ENCODE measurements around the gene ZNF462. TPM values are rescaled to one million over a fixed set of nuclear protein-coding genes. Genes with fewer than 3 reads are reported as not detected.
"Not testable (repeated sequence)": the region's sequence is repeated elsewhere in the genome, so short reads cannot be mapped to it uniquely, and the experiment has no call there.

ZNF462 gene
- total RNA-seq, 1 donor, result 0.42 TPM

DNA sequence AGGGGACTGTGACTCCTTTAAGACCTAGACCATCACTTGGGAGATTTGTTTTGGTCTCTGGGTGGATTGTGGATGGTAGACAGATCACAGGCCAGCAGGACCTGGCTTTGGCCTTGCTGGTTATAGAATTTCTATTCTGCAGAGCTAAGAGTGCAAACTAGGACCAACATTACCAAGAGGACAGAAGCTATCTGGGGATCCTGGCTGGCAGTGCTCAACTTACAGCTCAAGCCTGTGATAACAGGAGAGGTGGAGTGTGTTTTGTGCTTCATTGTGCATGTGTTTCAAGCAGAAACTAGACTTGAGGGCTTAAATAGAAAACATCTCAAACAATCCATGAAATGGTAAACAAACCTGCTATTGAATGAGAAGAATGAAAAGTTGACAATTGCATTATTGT, 106.7 kb downstream of the ZNF462 start:
- Histone ChIP-seq H3K4me3 (ENCODE audit: low read length) (no peak overlapping the region), H3K9me3 (ENCODE audit: low read depth, low read length) (no peaks in the 10 kb centered on the region), H3K4me1 (ENCODE audit: insufficient read depth, low read length) (no peaks in the 10 kb centered on the region), H3K27me3 (ENCODE audit: insufficient read depth, low read length) (no peaks in the 10 kb centered on the region)

DNA sequence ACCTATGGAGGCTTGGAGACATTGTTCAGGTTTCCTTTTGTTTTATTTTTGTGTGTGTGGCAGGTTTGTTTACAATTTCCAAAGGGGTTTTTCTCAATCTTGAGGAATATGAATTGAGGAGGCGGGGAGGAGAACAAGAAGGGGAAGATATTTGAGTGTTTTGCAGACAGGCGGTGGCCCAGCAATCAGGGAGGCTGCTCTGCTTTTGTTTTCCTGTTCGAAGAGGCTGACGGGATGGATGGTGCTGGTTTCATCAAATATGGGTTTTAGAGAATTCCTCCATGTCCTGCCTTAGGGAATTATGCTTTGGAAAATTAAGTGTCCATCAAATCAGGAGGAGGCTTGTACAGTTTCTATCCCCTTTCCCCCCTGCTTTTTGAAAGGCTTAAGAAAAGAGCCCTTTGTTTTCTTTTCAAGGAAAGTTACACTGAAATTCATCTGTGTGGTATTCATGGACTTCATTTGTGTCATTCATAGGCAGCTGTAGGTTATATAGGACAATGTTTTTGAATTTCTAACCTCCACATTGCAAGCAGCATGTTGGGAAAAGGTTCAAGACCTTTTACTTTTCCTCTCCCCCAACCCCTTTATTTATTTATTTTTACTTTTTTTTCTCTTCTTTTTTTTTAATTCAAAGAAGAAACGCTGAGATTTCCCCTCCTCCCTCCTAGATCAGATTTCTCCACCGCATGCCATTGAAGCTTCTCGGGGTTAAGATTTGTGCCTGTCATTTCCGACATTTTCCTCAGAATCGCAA, 107.4 kb downstream of the ZNF462 start:
- Histone ChIP-seq H3K4me1 (ENCODE audit: insufficient read depth, low read length) (no peaks in the 10 kb centered on the region), H3K9me3 (ENCODE audit: low read depth, low read length) (no peaks in the 10 kb centered on the region), H3K27me3 (ENCODE audit: insufficient read depth, low read length) (no peaks in the 10 kb centered on the region), H3K4me3 (ENCODE audit: low read length) (no peak overlapping the region)

DNA sequence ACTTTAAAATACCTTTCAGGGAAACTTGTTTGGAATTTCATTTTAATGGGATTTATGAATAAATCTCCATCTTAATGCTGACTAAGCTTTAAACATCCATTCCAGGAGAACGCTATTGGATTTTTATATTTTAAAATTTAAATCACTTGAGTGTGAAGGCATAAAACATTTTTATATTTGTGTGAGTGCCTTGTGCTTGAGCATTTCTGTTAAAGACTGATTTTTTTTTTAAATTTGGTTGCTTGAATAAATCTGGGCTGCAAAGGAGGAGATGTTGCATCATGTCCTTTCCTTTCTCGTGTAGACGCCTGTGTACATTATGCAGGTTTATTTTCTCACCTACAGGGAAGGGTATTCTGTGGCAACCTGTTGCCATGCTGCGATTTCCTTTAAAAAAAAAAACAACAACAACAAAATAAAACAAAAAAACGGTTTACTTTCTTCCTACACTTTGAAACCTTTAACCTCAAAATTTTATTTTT, 108.1 kb downstream of the ZNF462 start:
- H3K4me3 ChIP-seq (ENCODE audit: low read length), result no peak overlapping the region
- no peaks in the 10 kb centered on the region for H3K27me3 ChIP-seq (ENCODE audit: insufficient read depth, low read length)

DNA sequence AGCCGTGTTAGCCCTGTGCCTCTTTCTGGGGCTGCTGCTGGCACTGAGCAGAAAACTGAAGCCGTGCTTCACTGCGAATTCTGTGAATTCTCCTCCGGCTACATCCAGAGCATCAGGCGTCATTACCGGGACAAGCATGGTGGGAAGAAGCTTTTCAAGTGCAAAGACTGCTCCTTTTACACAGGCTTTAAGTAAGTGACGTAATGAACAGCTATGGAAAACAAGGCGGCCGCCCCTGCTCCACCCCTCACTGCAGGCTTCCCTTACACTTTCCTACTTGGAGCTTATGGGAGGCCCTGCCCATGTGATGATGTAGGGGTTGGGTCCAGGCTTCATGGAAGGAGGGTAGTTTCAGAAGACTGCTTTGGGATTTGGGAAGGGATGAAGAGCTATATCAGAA, 109.1 kb downstream of the ZNF462 start:
- Histone ChIP-seq H3K4me1 (ENCODE audit: insufficient read depth, low read length) (no peaks in the 10 kb centered on the region), H3K4me3 (ENCODE audit: low read length) (no peak overlapping the region), H3K9me3 (ENCODE audit: low read depth, low read length) (no peaks in the 10 kb centered on the region)

More for the DNA sequence above, 108.1 kb downstream of the ZNF462 start:
- H3K4me1 ChIP-seq (ENCODE audit: insufficient read depth, low read length), result no peaks in the 10 kb centered on the region
- no peaks in the 10 kb centered on the region for H3K9me3 ChIP-seq (ENCODE audit: low read depth, low read length)

DNA sequence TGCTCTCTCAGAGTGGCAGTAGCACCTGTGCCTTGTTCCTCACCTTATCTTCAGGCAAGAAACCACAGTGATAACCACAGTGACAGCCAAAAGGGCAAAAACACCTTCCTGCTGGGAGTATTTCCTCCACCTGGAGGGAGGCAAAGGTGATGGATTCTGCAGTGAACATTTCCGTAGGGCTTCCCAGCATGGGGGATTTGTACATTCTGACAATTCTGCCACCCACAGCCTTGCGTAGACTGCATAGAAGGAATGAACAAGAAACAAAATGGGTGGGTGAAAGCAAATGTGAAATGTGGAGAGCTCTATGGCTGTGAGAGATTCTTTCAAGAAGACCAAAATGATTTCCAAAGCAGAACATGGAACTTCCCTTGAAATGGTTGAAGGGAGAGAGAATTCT, 111.4 kb downstream of the ZNF462 start:
- no peak overlapping the region for H3K4me3 ChIP-seq (ENCODE audit: low read length)
- no peaks in the 10 kb centered on the region for H3K27me3 ChIP-seq (ENCODE audit: insufficient read depth, low read length)
- no peaks in the 10 kb centered on the region for H3K9me3 ChIP-seq (ENCODE audit: low read depth, low read length)
- no peaks in the 10 kb centered on the region for H3K4me1 ChIP-seq (ENCODE audit: insufficient read depth, low read length)

More for the DNA sequence above, 109.1 kb downstream of the ZNF462 start:
- no peaks in the 10 kb centered on the region for H3K27me3 ChIP-seq (ENCODE audit: insufficient read depth, low read length)

DNA sequence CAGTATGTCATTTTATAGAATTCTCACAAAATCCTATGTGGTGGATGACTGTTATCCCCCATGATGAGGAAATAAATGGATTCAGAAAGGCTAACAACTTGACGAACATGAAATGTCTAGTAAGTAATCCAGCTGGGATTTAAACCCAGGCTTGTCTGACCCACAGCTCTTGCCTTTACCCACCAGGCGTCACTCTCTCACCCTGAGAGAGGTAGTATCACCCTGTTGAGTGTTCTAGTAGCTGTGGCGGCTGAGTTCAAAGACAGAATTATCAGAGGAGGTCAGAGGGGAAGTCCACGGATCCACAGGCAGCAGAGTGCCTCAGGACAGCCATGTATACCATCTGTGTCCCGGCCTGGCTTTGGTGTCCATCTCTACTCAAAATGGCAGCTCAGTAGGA, 113.8 kb downstream of the ZNF462 start:
- Histone ChIP-seq H3K9me3 (ENCODE audit: low read depth, low read length) (no peaks in the 10 kb centered on the region), H3K27me3 (ENCODE audit: insufficient read depth, low read length) (no peaks in the 10 kb centered on the region), H3K4me3 (ENCODE audit: low read length) (no peak overlapping the region), H3K4me1 (ENCODE audit: insufficient read depth, low read length) (no peaks in the 10 kb centered on the region)

DNA sequence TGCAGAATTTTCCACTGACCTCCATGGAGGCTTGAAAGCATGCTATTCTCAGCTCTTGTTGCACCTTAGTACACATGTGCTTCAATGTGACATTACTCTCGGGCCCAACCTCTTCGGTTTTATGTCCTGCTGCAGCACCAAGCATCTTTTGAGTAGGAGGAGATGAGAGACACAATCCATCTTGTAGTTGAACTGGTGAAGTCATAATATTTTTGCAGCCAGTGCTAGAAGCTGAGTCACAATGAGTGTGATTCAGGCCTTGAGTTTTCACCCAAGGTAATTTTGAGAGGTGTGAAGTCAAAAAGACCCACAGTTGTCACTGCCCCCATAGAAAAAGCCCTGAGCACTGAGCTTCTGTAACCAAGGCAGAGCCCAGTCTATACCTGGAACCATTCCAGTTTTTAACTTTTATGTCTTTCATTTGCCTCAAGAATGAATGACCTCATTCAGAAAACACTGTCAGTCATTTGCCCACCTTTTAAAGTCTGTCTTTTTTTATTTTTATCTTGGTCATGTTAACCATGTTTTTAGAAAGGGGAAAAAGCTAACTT, 117.7 kb downstream of the ZNF462 start:
- no peak overlapping the region for H3K4me3 ChIP-seq (ENCODE audit: low read length)
- no peaks in the 10 kb centered on the region for H3K9me3 ChIP-seq (ENCODE audit: low read depth, low read length)
- no peaks in the 10 kb centered on the region for H3K27me3 ChIP-seq (ENCODE audit: insufficient read depth, low read length)
- no peaks in the 10 kb centered on the region for H3K4me1 ChIP-seq (ENCODE audit: insufficient read depth, low read length)

DNA sequence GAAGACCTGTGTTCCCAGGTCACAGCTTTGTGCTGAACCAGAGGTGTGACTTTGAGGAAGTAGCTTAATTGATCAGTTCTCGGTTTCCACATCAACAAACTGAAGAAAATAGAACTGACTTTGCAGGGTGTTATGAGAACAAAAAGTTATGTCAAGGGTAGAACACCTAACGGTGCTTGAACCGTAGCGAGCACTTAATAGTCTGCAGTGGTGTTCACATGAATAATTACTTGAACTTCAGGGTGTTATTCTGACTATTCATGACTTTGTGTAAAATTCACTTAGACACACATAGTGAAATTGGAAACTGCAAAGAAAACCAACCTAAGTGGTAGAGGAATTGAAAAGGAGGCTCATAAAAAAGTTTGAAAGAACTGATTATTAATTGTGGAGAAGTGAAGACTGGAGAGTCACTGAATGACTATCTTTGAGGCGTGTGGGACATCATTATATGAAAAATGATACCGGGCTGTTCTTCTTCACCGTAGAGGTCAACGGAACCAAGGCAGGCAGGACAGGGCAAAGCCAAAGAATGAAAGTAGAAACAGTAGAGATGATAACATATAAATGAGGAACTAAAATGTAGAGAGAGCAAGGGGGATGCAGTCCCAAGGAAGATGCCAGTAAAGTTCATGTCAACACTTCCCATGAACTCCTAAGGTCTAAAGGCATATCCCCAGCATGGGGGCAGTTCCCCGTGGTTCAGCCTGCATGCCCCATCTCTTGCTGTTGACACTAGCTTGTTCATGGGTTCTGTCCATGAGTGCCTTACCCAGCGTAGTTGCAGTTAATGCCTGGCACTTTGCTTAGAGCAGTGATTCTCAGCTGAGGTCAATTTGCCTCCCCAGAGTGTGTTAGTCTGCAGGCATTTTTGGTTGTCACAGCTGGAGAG, 118.7 kb downstream of the ZNF462 start:
- Histone ChIP-seq H3K4me1 (ENCODE audit: insufficient read depth, low read length) (no peaks in the 10 kb centered on the region), H3K27me3 (ENCODE audit: insufficient read depth, low read length) (no peaks in the 10 kb centered on the region), H3K9me3 (ENCODE audit: low read depth, low read length) (no peaks in the 10 kb centered on the region), H3K4me3 (ENCODE audit: low read length) (no peak overlapping the region)

DNA sequence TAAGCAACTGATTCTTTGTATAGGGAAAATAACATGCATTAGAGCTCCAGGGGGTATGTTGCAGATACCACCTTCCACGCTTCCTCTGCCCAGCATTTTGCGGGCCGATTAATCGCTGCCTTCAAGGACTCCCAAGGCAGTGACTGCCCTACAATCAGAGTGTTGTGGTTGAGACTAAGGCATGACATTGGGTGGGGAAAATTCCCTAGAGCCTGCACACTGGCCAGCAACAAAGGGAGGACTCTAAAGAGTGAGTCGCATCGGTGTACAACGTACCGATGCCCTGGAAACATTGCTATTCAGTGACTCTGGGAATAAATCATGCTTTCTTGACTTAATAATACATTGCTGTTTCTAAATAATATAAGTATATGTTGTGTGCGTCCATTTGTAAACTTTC, 119.7 kb downstream of the ZNF462 start:
- H3K4me3 ChIP-seq (ENCODE audit: low read length), result no peak overlapping the region
- H3K27me3 ChIP-seq (ENCODE audit: insufficient read depth, low read length), result no peaks in the 10 kb centered on the region
- H3K9me3 ChIP-seq (ENCODE audit: low read depth, low read length), result no peaks in the 10 kb centered on the region
- no peaks in the 10 kb centered on the region for H3K4me1 ChIP-seq (ENCODE audit: insufficient read depth, low read length)

DNA sequence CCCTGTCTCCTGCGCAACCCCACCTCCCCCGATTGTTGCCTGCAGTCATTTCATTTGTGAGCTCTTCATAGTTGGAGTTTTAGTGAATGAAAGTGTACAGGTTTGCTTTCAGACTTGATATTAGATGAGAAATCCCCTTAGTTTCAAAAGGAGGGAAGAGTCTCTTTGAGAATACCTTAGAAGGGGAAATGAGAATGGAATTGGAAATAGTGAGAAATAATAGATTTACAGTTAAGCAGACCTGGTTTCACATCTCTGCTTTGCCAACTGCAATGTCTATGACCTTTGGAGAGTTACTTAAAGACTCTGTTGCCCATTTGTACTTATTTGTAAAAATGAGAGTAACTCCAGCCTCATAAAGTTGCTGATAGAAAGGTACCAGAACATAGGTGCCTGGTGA, 120.4 kb downstream of the ZNF462 start:
- Histone ChIP-seq H3K9me3 (ENCODE audit: low read depth, low read length) (no peaks in the 10 kb centered on the region), H3K27me3 (ENCODE audit: insufficient read depth, low read length) (no peaks in the 10 kb centered on the region), H3K4me3 (ENCODE audit: low read length) (no peak overlapping the region), H3K4me1 (ENCODE audit: insufficient read depth, low read length) (no peaks in the 10 kb centered on the region)

DNA sequence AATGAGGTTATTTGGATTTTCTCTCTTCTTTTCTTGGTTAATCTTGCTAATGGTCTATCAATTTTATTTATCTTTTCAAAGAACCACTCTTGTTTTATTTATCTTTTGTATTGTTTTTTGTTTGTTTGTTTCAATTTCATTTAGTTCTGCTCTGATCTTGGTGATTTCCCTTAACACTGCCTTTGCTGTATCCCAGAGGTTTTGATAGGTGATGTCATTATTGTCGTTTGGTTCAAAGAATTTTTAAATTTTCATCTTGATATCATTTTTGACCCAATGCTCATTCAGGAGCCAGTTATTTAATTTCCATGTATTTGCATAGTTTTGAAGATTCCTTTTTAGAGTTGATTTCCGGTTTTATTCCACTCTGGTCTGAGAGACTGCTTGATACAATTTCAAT, 126.9 kb downstream of the ZNF462 start:
- not testable (repeated sequence) for H3K27me3 ChIP-seq (ENCODE audit: insufficient read depth, low read length); H3K4me1 ChIP-seq (ENCODE audit: insufficient read depth, low read length); H3K4me3 ChIP-seq (ENCODE audit: low read length); H3K9me3 ChIP-seq (ENCODE audit: low read depth, low read length)

DNA sequence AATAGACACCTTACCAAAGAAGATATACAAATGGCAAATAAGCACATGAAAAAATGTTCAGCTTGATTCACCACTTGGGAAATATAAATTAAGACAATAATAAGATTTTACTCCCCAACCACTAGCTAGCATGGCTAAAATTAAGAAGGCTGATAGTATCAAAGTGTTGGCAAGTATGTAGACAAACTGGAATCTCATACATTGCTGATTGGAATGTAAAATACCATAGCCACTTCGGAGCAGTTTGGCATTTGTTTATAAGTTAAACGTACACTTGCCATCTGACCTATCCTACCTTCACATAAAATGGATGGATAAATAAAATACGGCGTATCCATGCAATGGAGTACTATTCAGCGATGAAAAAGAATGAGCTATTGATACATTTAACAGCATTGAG, 129.2 kb downstream of the ZNF462 start:
- no peaks in the 10 kb centered on the region for H3K9me3 ChIP-seq (ENCODE audit: low read depth, low read length)
- no peak overlapping the region for H3K4me3 ChIP-seq (ENCODE audit: low read length)
- H3K27me3 ChIP-seq (ENCODE audit: insufficient read depth, low read length), result no peaks in the 10 kb centered on the region
- H3K4me1 ChIP-seq (ENCODE audit: insufficient read depth, low read length), result no peaks in the 10 kb centered on the region

DNA sequence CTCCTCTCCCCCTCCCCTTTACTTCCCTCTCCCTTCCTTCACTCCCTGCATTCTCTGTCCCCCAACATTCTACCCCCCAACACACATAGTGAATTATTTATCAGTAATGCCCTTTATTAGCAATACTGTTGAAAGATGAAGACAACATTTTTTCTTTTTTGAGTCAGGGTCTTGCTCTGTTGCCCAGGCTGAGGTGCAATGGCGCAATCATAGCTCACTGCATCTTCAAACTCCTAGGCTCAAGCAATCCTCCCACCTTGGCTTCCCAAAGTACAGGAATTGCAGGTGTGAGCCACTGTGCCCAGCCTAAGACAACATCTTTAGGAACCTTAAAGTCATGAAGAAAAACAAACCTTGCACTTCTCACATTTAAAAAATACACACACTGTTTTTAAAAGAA, 130.6 kb downstream of the ZNF462 start:
- no peaks in the 10 kb centered on the region for H3K4me1 ChIP-seq (ENCODE audit: insufficient read depth, low read length)
- no peaks in the 10 kb centered on the region for H3K9me3 ChIP-seq (ENCODE audit: low read depth, low read length)
- no peaks in the 10 kb centered on the region for H3K27me3 ChIP-seq (ENCODE audit: insufficient read depth, low read length)
- H3K4me3 ChIP-seq (ENCODE audit: low read length), result no peak overlapping the region

DNA sequence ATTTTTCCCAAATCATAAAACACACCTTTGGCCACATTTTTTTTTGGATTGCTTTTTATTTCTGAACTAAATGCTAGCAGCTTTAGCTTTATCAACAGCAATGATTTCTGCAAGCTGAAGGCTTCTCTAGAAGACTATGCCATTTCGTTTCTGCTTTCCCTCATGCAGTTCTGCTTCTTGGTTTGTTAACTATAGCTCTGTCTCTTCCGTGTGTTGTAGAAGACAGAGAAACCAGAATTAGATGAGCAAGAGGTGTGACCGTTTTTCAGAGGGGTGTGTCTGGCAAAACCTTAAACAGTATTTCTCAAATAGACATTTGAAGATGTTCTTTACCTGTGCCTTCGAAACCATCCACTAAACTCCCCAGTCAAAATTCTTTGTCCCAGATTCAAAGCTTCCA, 131.5 kb downstream of the ZNF462 start:
- Histone ChIP-seq H3K27me3 (ENCODE audit: insufficient read depth, low read length) (no peaks in the 10 kb centered on the region), H3K9me3 (ENCODE audit: low read depth, low read length) (no peaks in the 10 kb centered on the region), H3K4me1 (ENCODE audit: insufficient read depth, low read length) (no peaks in the 10 kb centered on the region), H3K4me3 (ENCODE audit: low read length) (no peak overlapping the region)

DNA sequence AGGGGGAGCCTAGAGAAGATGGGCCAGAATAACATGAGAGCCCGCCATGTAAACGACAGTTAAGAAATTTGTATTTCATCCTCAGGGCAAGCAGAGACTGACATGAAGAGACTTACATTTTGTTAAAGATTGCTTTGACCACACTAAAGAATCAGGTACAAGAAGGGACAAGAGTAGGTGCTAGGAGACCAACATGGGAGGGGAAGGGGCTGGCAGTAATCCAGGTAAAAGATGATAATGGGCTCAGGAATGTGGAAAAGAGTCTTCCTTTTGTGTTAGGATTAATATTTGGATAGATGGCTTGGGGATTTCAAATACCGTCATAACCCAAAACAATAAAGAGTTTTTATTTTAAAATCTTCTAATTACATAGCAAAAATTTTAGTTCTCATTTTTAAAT, 137.3 kb downstream of the ZNF462 start:
- Histone ChIP-seq H3K4me3 (ENCODE audit: low read length) (no peak overlapping the region), H3K9me3 (ENCODE audit: low read depth, low read length) (no peaks in the 10 kb centered on the region), H3K4me1 (ENCODE audit: insufficient read depth, low read length) (no peaks in the 10 kb centered on the region), H3K27me3 (ENCODE audit: insufficient read depth, low read length) (no peaks in the 10 kb centered on the region)
